Subcutaneous abdominal adipose tissue (tissue), 5 donors: ENCODE results near the gene ZNF649.
A peak's percentile ranks its signal among the peaks of the same experiment; 100 is the strongest.

Experiments used
- H3K27ac ChIP-seq: one replicate; pipeline ENCODE4 v1.7.0; 2013; ENCODE audit warnings: low read depth, mild to moderate bottlenecking, inconsistent platforms, low read length, moderate library complexity
- H3K27me3 ChIP-seq, 5 donors: one replicate each; pipeline ENCODE4 v1.7.0; 2013; ENCODE audit warnings: low read length in 5 of 5, inconsistent platforms in 1 of 5; ENCODE audit not compliant: control insufficient read depth in 5 of 5, insufficient read depth in 4 of 5
- H3K36me3 ChIP-seq, 5 donors: one replicate each; pipeline ENCODE4 v1.7.0; 2013; ENCODE audit warnings: low read length in 5 of 5; ENCODE audit not compliant: control insufficient read depth in 5 of 5, insufficient read depth in 5 of 5
- H3K4me1 ChIP-seq, 5 donors: one replicate each; pipeline ENCODE4 v1.7.0; 2013; ENCODE audit warnings: low read length in 5 of 5, mild to moderate bottlenecking in 3 of 5, moderate library complexity in 1 of 5; ENCODE audit not compliant: control insufficient read depth in 5 of 5, insufficient read depth in 5 of 5
- H3K4me3 ChIP-seq, 5 donors: one replicate each; pipeline ENCODE4 v1.7.0; 2013; ENCODE audit warnings: low read length in 5 of 5, low read depth in 1 of 5
- H3K9ac ChIP-seq, 5 donors: one replicate each; pipeline ENCODE4 v1.7.0; 2013; ENCODE audit warnings: low read length in 5 of 5, mild to moderate bottlenecking in 4 of 5, moderate library complexity in 3 of 5
- H3K9me3 ChIP-seq, 5 donors: one replicate each; pipeline ENCODE4 v1.7.0; 2013; ENCODE audit warnings: low read length in 5 of 5; ENCODE audit not compliant: control insufficient read depth in 5 of 5
- donor health status: healthy.
- donor health status: healthy.
- donor health status: healthy.
- donor health status: healthy.
- donor health status: healthy.

Gene ZNF649

GRCh38 chr19:51891193-51891747 lies 13.5 kb downstream of the ZNF649 start:
- H3K4me3 ChIP-seq, result peak overlapping the region; percentile 26 to 58 (median 51)
- peaks cover 7 to 16% (median 14%) of the 10 kb centered on the region in 5 donors for H3K4me1 ChIP-seq
- H3K9ac ChIP-seq, result peak overlapping the region in 1 of 5 donors; percentile 38
- H3K27me3 ChIP-seq, result no peaks in the 10 kb centered on the region
- peaks cover 52 to 61% (median 55%) of the 10 kb centered on the region in 5 donors for H3K36me3 ChIP-seq
- H3K27ac ChIP-seq, result no peak overlapping the region
- peaks cover 53 to 76% (median 72%) of the 10 kb centered on the region in 5 donors for H3K9me3 ChIP-seq

DNA sequence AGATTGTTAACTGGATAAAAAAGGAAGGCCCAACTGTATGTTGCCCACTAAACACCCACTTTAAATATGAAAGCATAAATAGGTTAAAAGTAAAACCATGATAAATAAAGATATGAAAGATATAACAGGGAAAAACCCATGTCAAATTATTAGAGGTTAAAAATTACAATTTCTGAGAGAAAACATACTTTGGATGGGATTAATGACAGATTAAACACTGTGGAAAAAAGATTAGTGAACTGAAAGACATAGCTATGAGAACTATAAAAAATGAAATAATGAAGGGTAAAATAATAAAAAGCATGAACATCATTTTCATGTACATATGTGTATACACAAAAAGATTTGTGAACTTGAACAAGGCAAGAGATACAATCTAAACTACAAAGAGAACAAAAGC lies 14.9 kb downstream of the ZNF649 start:
- peaks cover 50 to 77% (median 73%) of the 10 kb centered on the region in 5 donors for H3K9me3 ChIP-seq
- H3K36me3 ChIP-seq, result peaks cover 42 to 49% (median 44%) of the 10 kb centered on the region in 5 donors
- no peaks in the 10 kb centered on the region for H3K27me3 ChIP-seq
- no peak overlapping the region for H3K9ac ChIP-seq
- peaks cover 7 to 16% (median 14%) of the 10 kb centered on the region in 5 donors for H3K4me1 ChIP-seq
- H3K4me3 ChIP-seq, result peak overlapping the region in 4 of 5 donors; percentile 26 to 58 (median 53)
- no peak overlapping the region for H3K27ac ChIP-seq

GRCh38 chr19:51887522-51888498 lies 17.0 kb downstream of the ZNF649 start, which contains the start of gene ZNF577:
Gene ZNF577, minus strand, starts transcription at chr19:51887951. Its CDS starts 7,569 bp downstream, at chr19:51880382.
- Histone ChIP-seq H3K4me3 (peak within 1 kb of the TSS; percentile 83 to 99 (median 94)), H3K9ac (peak within 1 kb of the TSS; percentile 67 to 94 (median 88)), H3K36me3 (peaks cover 23 to 29% (median 24%) of the 10 kb centered on the region in 5 donors), H3K27ac (peak within 1 kb of the TSS; percentile 19), H3K4me1 (peaks cover 7 to 16% (median 14%) of the 10 kb centered on the region in 5 donors), H3K27me3 (no peaks in the 10 kb centered on the region), H3K9me3 (peaks cover 34 to 59% (median 57%) of the 10 kb centered on the region in 5 donors)

- Histone ChIP-seq H3K9me3 (peaks cover 9 to 53% (median 36%) of the 10 kb centered on the region in 5 donors), H3K4me3 (no peak overlapping the region), H3K27me3 (no peaks in the 10 kb centered on the region), H3K27ac (no peak overlapping the region), H3K9ac (no peak overlapping the region), H3K36me3 (peaks cover 6 to 21% (median 11%) of the 10 kb centered on the region in 5 donors), H3K4me1 (peaks cover 0 to 16% (median 14%) of the 10 kb centered on the region in 5 donors)
Observed at GRCh38 chr19:51884713-51885112, 20.1 kb downstream of the ZNF649 start.

DNA sequence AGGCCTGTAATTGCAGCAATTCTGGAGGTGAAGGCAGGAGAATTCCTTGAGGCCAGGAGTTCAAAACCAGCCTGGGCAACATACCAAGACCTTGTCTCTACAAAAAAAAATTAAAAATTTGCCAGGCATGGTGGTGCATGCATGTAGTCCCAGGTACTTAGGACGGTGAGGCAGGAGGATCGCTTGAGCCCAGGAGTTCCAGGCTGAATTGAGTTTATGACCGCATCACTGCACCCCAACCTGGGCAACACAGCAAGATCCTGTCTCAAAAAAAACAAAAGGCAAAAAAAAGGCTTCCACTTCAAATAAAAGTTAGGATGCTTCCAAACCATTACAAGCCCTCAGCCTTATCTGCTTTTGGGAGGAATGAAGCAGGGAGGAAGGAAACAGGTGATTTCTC lies 22.3 kb downstream of the ZNF649 start:
- Histone ChIP-seq H3K9ac (no peak overlapping the region), H3K4me1 (peaks cover 0 to 10% (median 10%) of the 10 kb centered on the region in 5 donors), H3K27ac (no peak overlapping the region), H3K27me3 (no peaks in the 10 kb centered on the region), H3K4me3 (no peak overlapping the region), H3K9me3 (peaks cover 3 to 36% (median 23%) of the 10 kb centered on the region in 5 donors), H3K36me3 (peaks cover 22 to 36% (median 26%) of the 10 kb centered on the region in 5 donors)

- peaks cover 52 to 59% (median 54%) of the 10 kb centered on the region in 5 donors for H3K36me3 ChIP-seq
- no peak overlapping the region for H3K9ac ChIP-seq
- no peaks in the 10 kb centered on the region for H3K27me3 ChIP-seq
- no peaks in the 10 kb centered on the region for H3K4me1 ChIP-seq
- peaks cover 41 to 93% (median 87%) of the 10 kb centered on the region in 5 donors for H3K9me3 ChIP-seq
- peak overlapping the region; percentile 10 to 59 (median 27) for H3K4me3 ChIP-seq
- H3K27ac ChIP-seq, result no peak overlapping the region
Observed at GRCh38 chr19:51873097-51873496, 31.7 kb downstream of the ZNF649 start.

- Histone ChIP-seq H3K27ac (no peak overlapping the region), H3K9ac (no peak overlapping the region), H3K4me3 (peak overlapping the region in 4 of 5 donors; percentile 11 to 59 (median 44)), H3K9me3 (peaks cover 61 to 92% (median 82%) of the 10 kb centered on the region in 5 donors), H3K4me1 (no peaks in the 10 kb centered on the region), H3K27me3 (no peaks in the 10 kb centered on the region), H3K36me3 (peaks cover 0 to 30% (median 2%) of the 10 kb centered on the region in 5 donors)
Observed at GRCh38 chr19:51861870-51862622, 42.8 kb downstream of the ZNF649 start.
